Measurements from ENCODE around the gene TKTL2. TPM values are rescaled to one million over a fixed set of nuclear protein-coding genes. Genes with fewer than 3 reads are reported as not detected.
A peak's percentile ranks its signal among the peaks of the same experiment; 100 is the strongest.

The TKTL2 gene, protein sequence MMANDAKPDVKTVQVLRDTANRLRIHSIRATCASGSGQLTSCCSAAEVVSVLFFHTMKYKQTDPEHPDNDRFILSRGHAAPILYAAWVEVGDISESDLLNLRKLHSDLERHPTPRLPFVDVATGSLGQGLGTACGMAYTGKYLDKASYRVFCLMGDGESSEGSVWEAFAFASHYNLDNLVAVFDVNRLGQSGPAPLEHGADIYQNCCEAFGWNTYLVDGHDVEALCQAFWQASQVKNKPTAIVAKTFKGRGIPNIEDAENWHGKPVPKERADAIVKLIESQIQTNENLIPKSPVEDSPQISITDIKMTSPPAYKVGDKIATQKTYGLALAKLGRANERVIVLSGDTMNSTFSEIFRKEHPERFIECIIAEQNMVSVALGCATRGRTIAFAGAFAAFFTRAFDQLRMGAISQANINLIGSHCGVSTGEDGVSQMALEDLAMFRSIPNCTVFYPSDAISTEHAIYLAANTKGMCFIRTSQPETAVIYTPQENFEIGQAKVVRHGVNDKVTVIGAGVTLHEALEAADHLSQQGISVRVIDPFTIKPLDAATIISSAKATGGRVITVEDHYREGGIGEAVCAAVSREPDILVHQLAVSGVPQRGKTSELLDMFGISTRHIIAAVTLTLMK
- not detected for total RNA-seq

DNA sequence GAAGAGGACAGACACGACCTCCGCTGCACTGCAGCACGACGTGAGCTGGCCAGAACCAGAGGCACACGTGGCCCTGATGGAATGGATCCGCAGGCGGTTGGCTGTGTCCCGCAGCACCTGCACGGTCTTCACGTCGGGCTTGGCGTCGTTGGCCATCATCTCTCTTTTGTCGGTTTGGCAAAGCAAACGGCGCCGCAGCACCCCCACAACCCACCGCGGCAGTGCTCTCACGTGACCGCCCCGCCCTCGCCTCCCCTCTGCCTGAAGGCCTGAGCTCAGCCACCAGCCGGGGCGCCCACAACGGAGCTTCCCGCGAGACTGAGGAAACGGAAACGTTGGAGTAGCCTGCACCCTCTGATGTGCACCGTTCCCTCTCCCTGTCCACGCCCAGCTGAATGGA lies at the start of gene TKTL2:
TSS of gene TKTL2 (minus strand) at position 179 of the 400 bp plus-strand sequence. CDS start at position 159, 20 bp downstream.
- DNase-seq (ENCODE audit: low spot score): no peak

DNA sequence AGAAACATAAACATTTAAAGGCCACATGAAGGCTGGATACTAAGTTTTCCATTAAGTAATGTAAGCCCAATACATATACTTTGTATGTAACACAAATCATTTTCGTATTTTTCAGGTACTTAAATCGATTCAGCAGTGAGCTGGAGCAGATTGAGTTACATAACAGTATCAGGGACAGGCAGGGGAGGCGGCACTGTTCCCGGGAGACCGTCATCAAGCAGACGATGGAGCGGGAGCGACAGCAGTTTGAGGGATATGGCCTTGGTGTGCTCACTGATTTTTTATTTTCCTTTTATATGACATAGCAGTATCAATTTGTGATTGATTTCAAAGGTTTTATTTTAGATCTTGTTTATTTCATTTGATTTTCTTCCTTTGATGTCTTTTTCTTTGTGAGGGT lies 41.6 kb upstream of the TKTL2 start:
- DNase-seq (ENCODE audit: low spot score) (no peak), ATAC-seq (no peak)

More for the DNA sequence above, at the start of gene TKTL2:
- ATAC-seq: no peak

DNA sequence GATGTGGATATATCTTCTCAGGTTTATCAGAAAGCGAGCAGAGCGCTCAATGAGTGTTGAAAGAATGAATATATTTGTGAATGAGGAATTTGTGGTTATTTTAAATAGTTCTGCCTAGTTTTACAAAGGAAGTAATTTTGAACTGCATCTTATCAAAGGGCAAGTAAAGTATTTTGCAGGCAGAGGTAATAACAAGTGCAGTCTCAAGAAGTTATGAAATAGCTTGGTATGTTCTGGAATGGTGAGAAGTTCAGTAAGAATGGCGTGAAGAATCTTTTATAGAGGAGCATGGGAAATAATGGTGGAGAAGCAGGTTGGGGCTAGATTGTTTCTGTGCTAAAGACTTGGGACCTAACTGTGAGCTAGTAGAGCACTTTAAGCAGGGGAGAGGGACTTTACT lies 31.8 kb upstream of the TKTL2 start:
- DNase-seq (ENCODE audit: low spot score): no peak
- ATAC-seq: no peak

DNA sequence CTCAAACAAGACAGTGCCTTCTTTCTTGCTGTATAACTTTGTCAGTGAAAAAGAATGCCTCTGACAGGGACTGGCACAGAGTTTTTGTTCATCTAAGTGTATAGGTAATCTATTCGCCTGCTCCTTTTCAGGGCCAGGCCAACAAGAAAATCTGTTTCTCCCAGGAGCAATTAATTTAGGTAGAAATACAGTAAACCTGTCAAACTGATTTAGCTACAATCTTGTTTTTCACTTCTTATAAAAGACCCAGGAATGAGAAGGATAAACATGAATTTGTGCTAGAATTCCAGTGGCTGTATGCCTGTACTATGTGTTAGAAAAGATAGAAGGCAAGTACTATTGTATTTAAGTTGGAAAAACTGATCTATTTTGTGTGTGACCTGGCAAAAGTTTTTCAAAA lies 27.0 kb upstream of the TKTL2 start:
- DNase-seq (ENCODE audit: low spot score) (no peak), ATAC-seq (no peak)

DNA sequence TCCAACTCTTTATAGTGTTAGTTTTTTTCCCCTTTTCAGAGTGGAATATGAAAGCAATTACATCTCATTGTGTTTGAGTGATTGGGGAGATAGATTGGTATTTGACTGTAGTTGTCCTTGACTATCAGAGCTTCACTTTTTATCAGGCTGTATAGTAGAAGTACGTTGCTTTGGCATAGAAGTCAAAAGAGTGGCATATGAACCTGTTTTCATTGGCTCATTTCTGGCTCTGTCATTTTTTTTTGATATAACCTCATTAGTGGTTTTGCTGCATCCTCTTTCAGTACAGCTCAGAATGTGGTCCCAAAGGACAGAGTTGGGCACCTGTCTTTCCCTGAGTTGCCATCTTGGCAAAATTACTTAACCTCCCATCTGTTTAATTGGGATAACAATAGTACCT lies 22.3 kb upstream of the TKTL2 start:
- DNase-seq (ENCODE audit: low spot score): no peak

DNA sequence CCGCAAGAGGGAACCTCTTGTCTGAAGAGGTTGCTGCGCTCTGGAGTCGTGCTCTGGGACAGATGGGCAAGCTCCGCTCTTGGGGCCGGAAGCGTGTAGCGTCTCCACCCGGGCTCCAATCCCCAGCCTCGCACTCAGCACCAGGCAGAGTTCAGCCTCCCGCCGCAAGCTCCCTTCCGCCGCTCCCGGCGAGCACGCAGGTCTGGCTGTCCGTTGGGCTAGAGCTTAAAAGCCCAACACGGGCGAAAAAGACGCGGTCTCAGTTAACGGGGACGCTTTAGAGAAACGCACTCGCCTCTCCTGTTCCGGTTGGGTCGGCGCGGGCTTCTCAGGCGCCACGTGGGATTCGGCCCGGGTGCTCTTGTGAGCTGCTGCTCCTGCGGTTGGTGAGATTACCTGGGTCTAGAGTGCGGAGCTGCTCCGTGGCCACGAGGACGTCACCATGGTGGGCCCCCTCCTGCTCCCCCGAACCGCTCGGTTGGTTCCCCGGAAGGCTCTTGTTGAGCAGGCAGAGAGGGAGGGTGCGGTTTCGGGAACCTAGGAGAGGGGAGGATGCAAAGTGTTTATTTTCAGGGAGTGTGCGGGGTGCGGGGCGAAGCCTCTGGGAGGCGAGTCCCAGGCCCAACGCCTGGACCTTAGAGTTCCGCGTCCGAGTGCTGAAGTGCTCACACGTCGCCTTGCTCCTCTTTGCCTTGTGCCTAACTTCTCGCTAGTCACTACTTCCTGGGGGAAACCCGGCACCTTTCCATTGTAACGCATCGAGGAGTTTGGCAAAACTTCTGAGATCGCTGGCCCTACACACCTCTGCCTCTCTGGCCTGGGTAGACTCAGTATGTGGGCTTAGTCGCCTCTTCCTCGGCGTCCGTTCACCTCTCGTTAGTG lies 21.0 kb upstream of the TKTL2 start, which contains the start of gene TMA16:
TSS of gene TMA16 (plus strand) at position 331 of the 882 bp plus-strand sequence. CDS start at position 443, 112 bp downstream.
- ATAC-seq: peak; percentile 93
- peak; percentile 84 for DNase-seq (ENCODE audit: low spot score)

More for the DNA sequence above, 22.3 kb upstream of the TKTL2 start:
- no peak for ATAC-seq

DNA sequence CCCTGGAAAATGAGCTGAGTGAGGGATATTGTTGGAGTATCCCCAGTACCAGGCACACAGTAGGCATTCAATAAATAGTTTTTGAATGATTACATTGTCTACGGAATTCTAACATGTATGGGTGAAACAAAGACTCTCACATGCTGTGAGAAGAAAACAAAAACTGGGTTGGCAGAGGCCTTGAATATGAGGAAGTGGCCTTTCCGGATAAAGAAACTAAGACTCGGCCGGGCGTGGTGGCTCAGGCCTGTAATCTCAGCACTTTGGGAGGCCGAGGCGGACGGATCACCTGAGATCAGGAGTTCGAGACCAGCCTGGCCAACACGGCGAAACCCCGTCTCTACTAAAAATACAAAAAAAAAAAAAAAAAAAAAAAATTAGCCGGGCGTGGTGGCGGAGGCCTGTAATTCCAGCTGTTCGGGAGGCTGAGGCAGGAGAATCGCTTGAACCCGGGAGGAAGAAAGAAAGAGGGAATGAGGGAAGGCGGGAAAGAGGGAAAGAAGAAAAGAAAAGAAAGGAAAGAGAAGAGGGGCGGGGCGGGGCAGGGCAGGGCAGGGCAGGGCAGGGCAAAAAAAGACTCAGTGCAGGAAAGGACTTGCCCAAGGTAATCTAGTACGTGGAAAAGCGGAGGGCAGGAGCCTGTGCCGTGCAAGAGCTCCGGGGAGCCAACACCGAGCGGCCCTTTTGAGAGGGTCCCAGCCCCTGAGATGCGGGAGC lies 20.2 kb upstream of the TKTL2 start:
- DNase-seq (ENCODE audit: low spot score) (no peak), ATAC-seq (no peak)

DNA sequence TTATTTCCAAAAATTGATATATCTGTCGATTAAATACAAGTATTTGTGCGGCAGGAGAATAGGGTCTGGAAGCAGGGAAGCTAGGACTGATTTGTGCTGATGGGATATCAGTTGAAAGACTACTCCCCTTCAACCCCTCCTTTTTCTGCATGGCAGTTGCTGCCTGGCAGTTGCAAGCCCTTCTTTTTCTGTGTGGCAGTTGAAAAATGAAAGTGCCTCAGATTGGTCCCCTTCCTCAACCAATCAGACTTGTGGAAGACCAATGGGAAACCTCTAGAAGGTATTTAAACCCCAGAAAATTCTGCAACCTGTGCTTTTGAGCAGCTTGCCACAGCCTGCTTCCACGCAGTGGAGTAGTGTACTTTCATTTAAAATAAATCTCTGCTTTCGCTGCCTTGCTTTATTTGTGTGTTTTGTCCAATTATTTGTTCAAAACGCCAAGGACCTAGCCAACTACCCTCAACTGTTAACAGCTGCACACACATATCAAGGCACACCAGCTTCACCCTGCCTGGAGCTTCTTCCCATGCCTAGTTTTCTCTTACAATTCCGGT lies 19.5 kb upstream of the TKTL2 start:
- no peak for DNase-seq (ENCODE audit: low spot score)
- ATAC-seq: no peak

DNA sequence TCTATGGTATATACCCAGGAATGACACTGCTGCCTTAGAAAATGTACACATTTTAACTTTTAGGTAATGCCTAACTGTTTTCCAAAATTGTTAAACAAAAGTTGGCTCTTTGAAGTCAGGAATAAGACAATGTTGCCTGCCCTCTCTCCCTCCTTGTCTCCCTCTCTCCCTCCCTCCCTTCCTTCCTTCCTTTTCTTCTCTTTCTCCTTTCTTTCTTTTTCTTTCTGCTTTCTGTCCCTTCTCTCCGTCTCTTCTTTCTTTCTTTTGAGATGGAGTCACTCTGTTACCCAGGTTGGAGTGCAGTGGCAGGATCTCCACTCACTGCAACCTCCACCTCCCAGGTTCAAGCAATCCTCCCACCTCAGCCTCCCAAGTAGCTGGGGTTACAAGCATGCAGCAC lies 16.4 kb upstream of the TKTL2 start:
- DNase-seq (ENCODE audit: low spot score): no peak
- no peak for ATAC-seq

DNA sequence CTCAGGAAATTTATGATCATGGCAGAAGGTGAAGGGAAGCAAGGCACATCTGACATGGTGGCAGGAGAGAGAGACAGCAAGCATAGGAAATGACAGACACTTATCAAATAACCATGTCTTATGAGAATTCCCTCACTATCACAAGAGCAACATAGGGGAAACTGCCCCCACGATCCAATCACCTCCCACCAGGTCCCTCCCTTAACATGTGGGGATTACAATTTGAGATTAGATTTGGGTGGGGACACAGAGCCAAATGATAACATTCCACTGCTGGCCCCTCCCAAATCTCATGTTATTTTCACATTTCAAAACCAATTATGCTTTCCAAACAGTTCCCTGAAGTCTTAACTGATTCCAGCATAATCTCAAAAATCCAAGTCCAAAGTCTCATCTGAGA lies 12.8 kb upstream of the TKTL2 start:
- no peak for DNase-seq (ENCODE audit: low spot score)
- ATAC-seq: no peak

DNA sequence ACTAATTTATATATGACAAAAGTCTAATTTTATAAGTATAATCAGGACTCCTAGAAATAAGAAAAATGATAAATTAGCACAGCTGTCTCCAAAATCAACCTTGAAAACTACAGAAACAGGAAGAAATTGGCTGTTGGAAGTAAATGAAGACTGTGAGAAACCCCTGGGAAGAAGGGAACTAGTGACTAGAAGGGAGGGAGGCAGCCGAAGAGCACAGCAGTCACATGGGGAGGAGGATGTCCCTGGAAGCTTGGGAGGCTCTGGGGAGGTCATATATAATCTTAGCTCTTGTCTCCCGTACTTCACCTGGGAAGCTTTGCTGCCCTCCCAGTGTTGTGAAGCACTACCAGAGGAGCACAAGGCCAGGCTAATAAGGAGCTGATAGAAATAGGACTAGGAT lies 12.0 kb upstream of the TKTL2 start:
- ATAC-seq: no peak
- DNase-seq (ENCODE audit: low spot score): no peak

DNA sequence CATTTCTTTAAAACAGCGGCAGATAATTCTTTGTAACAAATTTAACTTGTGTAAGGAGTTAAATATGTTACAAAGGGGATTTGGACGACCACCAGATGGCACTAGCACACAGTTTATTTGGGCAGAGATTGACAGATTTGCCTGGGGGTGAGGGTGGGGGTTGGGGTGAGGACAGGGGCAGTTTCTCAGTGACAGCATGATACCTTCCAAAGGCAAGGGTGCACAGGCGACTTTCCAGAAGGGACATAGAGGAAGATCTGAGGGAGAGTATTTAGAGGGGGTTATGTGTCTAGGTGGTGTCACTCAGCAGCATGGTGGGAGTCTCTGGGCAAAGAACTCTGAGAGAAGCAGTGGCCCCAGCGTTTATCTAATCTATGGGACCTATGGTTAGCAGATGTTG lies 11.4 kb upstream of the TKTL2 start:
- DNase-seq (ENCODE audit: low spot score) (no peak), ATAC-seq (peak; percentile 58)

DNA sequence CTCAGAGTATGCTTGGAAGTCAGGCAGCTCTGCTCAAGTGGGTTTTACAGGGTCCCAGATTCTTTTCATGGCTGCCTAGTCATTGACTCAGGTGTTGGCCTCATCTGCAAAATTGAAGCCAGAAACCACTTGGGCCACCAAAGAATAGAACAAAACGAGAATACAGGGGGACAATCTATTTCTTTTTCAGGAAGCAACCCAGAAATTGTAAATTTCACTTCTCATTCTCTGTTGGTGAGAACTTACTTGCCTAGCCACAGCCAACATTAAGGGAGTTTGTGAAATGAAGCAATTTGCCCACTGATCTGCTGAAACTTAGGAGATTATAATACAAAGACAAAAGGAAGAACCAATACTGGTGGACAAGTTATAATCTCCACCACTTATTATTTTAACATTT lies 8.6 kb upstream of the TKTL2 start:
- ATAC-seq: no peak
- no peak for DNase-seq (ENCODE audit: low spot score)

DNA sequence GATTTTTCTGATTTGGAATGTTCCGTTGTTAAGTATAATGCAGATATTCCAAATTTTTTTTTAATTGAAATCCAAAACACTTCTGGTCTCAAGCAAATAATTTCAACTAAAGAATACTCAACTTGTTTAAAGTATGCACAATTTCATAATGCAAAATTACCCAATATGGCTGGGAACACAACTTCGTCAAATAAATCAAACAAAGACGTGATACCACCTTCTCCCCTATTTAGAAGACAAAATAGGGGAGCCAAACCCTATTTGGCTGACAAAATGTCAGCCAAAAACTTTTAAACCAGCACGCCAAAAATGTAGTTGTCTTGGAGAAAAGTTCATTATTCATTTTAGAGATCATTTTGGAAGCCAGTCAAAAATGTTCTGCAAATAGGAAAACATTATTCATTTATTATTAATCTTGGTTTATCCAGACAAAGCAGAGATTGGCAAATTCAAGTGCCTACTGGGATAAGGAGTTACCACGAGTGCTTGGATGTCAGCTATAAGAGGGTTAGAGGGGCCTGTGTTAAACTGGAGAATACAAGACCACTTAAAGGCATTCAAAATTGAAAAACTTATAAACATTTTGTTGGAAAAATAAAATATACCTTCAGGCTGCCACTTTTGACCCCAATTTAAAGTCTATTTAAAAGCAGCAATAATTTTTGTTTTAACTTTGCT lies 3.3 kb upstream of the TKTL2 start:
- ATAC-seq (no peak), DNase-seq (ENCODE audit: low spot score) (no peak)

DNA sequence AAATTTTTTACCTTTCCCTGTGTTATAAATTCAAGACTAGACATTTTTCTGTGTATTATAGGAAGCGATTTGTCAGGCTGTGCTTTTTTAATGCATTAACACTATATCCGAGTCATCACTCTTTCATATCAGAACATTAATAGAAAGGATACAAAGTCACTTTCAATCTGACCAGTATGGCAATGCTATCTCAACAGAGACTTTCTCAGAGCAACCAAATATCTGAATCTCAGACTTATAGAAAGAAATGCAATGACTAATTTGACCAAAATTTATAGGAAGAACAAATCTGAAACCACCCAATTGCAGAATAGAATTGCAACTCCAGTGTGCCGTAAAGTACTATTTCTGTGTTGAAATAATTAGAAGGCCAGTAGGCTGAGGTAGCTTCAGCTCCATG lies 473 bp upstream of the TKTL2 start:
- DNase-seq (ENCODE audit: low spot score) (no peak), ATAC-seq (no peak)

DNA sequence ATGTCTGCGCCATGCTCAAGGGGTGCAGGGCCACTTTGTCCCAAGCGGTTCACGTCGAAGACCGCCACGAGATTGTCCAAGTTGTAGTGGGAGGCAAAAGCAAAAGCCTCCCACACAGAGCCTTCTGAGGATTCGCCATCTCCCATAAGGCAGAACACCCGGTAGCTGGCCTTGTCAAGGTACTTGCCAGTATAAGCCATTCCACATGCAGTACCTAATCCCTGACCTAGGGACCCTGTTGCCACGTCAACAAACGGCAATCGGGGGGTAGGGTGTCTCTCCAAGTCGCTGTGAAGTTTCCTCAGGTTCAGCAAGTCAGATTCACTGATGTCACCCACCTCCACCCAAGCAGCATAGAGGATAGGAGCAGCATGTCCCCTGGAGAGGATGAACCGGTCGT lies 424 bp downstream of the TKTL2 start:
- ATAC-seq: no peak
- no peak for DNase-seq (ENCODE audit: low spot score)

DNA sequence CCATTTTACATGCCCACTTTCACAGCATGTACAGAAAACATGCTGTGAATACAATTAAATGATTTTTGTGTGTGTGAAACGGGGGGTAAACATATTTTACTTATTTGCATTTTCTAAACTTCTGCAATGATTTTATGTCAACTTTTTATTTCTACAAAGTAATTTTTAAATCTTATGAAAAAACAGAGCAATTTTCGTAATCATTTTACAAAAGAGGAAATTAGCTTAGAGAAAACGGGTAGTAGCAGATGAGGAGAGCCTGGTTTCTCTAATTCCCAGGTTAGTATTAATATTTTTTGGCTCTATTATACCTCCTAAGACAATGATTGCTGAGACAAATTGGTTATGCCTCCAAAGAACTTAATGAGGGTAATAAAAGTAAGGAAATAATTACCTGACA lies 3.2 kb downstream of the TKTL2 start:
- DNase-seq (ENCODE audit: low spot score) (no peak), ATAC-seq (no peak)

DNA sequence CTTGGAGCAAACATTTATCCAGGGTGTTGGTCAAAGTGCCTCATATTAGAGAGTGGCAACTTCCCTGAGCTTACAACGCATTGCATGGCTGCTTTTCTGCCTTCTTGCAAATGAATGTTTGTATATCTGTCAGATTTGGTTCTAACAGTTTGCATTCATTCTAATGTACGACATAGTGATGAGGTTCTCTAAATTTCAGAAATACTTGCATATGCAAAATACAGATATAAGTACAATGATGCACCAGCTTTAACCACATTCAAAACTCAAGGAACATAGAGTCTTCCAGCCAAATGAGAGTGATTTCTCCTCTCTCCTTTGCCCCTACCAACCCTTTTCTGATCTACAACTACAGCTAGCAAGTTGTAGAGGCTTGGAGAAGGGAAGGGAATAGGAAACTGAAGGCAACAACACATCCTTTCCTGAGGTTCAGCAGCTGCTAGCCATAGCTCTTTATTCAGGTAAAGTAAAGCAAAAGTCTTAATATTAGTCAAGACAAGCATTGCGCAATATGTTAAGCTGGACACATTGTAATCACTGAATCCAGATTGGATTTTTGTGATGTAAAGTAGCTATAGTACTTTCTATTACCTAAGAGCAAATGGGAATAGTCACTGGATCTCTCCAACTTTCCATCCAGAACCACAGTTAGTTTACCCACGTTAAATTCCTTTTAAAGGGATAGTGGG lies 6.3 kb downstream of the TKTL2 start:
- no peak for ATAC-seq
- no peak for DNase-seq (ENCODE audit: low spot score)

DNA sequence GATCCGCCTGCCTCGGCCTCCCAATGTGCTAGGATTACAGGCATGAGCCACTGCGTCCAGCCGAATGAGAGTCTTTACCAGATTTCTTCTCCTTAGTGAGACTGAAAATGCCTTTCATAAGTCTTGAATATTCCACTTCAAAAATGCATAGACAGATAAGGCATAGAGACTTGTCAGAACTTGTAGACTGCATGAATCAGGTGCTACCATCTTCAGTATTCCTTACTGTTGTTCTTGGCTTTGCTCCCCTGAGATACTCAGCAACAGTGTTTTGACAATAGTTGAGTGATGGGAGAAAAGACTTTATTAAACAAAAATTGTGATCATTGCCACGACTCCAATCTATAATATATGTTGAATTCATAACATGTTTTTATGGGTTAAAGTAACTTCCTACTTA lies 11.0 kb downstream of the TKTL2 start:
- DNase-seq (ENCODE audit: low spot score): no peak
- no peak for ATAC-seq

Measured in left lobe of liver (tissue), 2 donors.